CD4-positive, alpha-beta memory T cell (primary cell): ENCODE measurements around the gene TMEM219. TPM values are rescaled to one million over a fixed set of nuclear protein-coding genes. Genes with fewer than 3 reads are reported as not detected.

Experiments used
- CTCF ChIA-PET: fragments of 350-600 bp; sonication (Branson Sonifier 250); formaldehyde crosslinking; loops from one replicate; lab custom pipeline; 2021; ENCODE audit warnings: inconsistent platforms; ENCODE audit not compliant: partially characterized antibody; lab: Charles Lee
- POLR2A ChIA-PET: fragments of 350-600 bp; sonication (Branson Sonifier 250); formaldehyde crosslinking; loops from one replicate; lab custom pipeline; 2021; ENCODE audit not compliant: partially characterized antibody; lab: Charles Lee
- DNase-seq, 5 donors: peaks; one replicate each; pipeline versions ENCODE4 v3.0.0 to v3.0.0-alpha.2; 2020 to 2022; ENCODE audit warnings: mixed read lengths in 1 of 5
- H3K27ac ChIP-seq: one replicate; pipeline ENCODE4 v1.7.0; 2013; ENCODE audit warnings: low read depth, low read length
- H3K27me3 ChIP-seq: 2 replicates; pipeline ENCODE4 v1.7.0; 2013; ENCODE audit warnings: mild to moderate bottlenecking, low read length, moderate library complexity; ENCODE audit not compliant: insufficient read depth
- H3K36me3 ChIP-seq: 2 replicates; pipeline ENCODE4 v1.7.0; 2013; ENCODE audit warnings: mild to moderate bottlenecking, low read length, moderate library complexity; ENCODE audit not compliant: insufficient read depth
- H3K4me1 ChIP-seq: 2 replicates; pipeline ENCODE4 v1.7.0; 2013; ENCODE audit warnings: mild to moderate bottlenecking, low read length, moderate library complexity; ENCODE audit not compliant: insufficient read depth
- H3K4me3 ChIP-seq, 2 donors: one replicate each; pipeline ENCODE4 v1.7.0; 2013; ENCODE audit warnings: low read length in 2 of 2, mild to moderate bottlenecking in 1 of 2
- H3K9me3 ChIP-seq, 2 donors: one replicate each; pipeline ENCODE4 v1.7.0; 2013; ENCODE audit warnings: low read length in 2 of 2, control low read depth in 1 of 2; ENCODE audit not compliant: control insufficient read depth in 1 of 2
- H3K27ac Mint-ChIP-seq, 7 donors: one replicate each; pipeline ENCODE4 v1.8.0; 2020 to 2021; ENCODE audit warnings: mixed read lengths in 7 of 7, mild to moderate bottlenecking in 6 of 7, inconsistent platforms in 3 of 7, moderate library complexity in 3 of 7
- H3K27me3 Mint-ChIP-seq, 2 donors: one replicate each; pipeline ENCODE4 v1.8.0; 2020 to 2021; ENCODE audit warnings: mixed read lengths in 2 of 2
- H3K36me3 Mint-ChIP-seq, 2 donors: one replicate each; pipeline ENCODE4 v1.8.0; 2020 to 2021; ENCODE audit warnings: mixed read lengths in 2 of 2, inconsistent platforms in 1 of 2, mild to moderate bottlenecking in 1 of 2
- H3K4me1 Mint-ChIP-seq, 4 donors: one replicate each; pipeline ENCODE4 v1.8.0; 2020 to 2021; ENCODE audit warnings: mixed read lengths in 4 of 4, mild to moderate bottlenecking in 1 of 4
- H3K4me3 Mint-ChIP-seq, 8 donors: one replicate each; pipeline ENCODE4 v1.8.0; 2020 to 2021; ENCODE audit warnings: mixed read lengths in 8 of 8, mild to moderate bottlenecking in 7 of 8, moderate library complexity in 6 of 8, inconsistent platforms in 3 of 8
- H3K9me3 Mint-ChIP-seq, 8 donors: one replicate each; pipeline ENCODE4 v1.8.0; 2020 to 2021; ENCODE audit warnings: mixed read lengths in 8 of 8, mild to moderate bottlenecking in 5 of 8, inconsistent platforms in 3 of 8, moderate library complexity in 1 of 8
- intact Hi-C: fragments of 100-400 bp; cut with micrococcal nuclease; formaldehyde crosslinking; loops from one replicate; pipeline ENCODE4 v1.15.1; 2023
- polyA plus RNA-seq, 2 donors: library from polyadenylated mRNA; unstranded; fragments of 300-500 nt; fragmentation: Illumina TruSeq; gene quantifications; one replicate each; pipeline ENCODE4 v1.2.3, GENCODE V29; 2021
- total RNA-seq, 2 experiments: library from RNA; stranded (reverse); gene quantifications; one replicate each; pipeline ENCODE4 v1.2.3, GENCODE V29; 2021

The TMEM219 gene
- total and polyA plus RNA-seq, 4 experiments from 2014 or later: 80.8 to 250 (median 156) TPM

GRCh38 chr16:29978564-29979270 is 16.8 kb downstream of the TMEM219 start:
- POLR2A ChIA-PET: interaction anchor here (1.3 kb wide), 1 partner anchor 17 kb away, joined by 4 read pairs; the partner anchor contains the start of gene TMEM219
- Mint-ChIP-seq H3K27me3 (no peaks in the 10 kb centered on the region), H3K27ac (peak overlapping the region in 2 of 7 donors; percentile 0 to 57), H3K4me3 (no peak overlapping the region), H3K4me1 (peaks cover 17 to 40% (median 26%) of the 10 kb centered on the region in 4 donors), H3K9me3 (no peaks in the 10 kb centered on the region), H3K36me3 (peaks cover 24 to 61% of the 10 kb centered on the region in 2 donors)
- H3K4me3 ChIP-seq: no peak overlapping the region
- peaks cover 67% of the 10 kb centered on the region for H3K36me3 ChIP-seq
- H3K4me1 ChIP-seq: peaks cover 33% of the 10 kb centered on the region
- DNase-seq: no peak
- no peaks in the 10 kb centered on the region for H3K27me3 ChIP-seq
- H3K27ac ChIP-seq: no peak overlapping the region
- H3K9me3 ChIP-seq: no peaks in the 10 kb centered on the region
- CTCF ChIA-PET: interaction anchor here (1.0 kb wide), 1 partner anchor 10 kb away, joined by 3 read pairs; no protein-coding TSS in a partner anchor
- intact Hi-C loops: no loop called here

DNA sequence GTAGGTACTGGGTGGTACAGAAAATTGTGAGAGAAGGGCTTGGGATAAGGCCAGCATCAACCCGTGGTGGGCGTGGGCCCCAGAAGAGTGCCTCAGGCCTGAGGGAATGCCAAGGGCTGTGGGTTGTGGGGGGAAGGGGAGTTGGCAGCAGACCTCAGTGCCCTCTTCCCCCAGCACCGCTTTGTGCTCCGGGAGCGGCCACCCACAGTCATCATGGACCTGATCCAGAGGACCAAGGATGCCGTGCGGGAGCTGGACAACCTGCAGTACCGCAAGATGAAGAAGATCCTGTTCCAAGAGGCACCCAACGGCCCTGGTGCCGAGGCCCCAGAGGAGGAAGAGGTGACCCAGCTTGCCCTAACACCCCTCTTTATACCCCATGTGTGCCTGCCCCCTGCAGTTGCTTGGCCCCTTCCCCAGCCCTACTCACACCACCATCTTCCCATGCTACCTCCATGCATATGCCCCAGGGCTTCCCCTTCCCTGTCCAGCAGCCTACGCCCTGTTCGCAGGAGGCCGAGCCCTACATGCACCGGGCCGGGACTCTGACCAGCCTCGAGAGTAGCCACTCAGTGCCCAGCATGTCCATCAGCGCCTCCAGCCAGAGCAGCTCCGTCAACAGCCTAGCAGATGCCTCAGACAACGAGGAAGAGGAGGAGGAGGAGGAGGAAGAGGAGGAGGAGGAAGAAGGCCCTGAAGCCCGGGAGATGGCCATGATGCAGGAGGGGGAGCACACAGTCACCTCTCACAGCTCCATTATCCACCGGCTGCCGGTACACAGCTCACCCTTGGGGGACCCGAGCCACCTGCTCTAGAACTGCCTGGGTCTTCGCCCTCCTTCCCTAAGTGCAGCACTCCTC is 20.9 kb downstream of the TMEM219 start:
- Histone ChIP-seq H3K4me3 (no peak overlapping the region), H3K36me3 (peaks cover 91% of the 10 kb centered on the region), H3K9me3 (no peaks in the 10 kb centered on the region), H3K4me1 (no peaks in the 10 kb centered on the region), H3K27ac (no peak overlapping the region), H3K27me3 (no peaks in the 10 kb centered on the region)
- DNase-seq: no peak
- intact Hi-C loops: no loop called here
- Mint-ChIP-seq H3K27ac (peak overlapping the region in 3 of 7 donors; percentile 12 to 25 (median 22)), H3K4me1 (peaks cover 0 to 1% (median 0%) of the 10 kb centered on the region in 4 donors), H3K36me3 (peaks cover 46 to 82% of the 10 kb centered on the region in 2 donors), H3K4me3 (no peak overlapping the region), H3K27me3 (no peaks in the 10 kb centered on the region), H3K9me3 (no peaks in the 10 kb centered on the region)
- CTCF ChIA-PET: interaction anchor here (1.7 kb wide), 1 partner anchor 10 kb away, joined by 4 read pairs; no protein-coding TSS in a partner anchor
- POLR2A ChIA-PET: no interaction called here

DNA sequence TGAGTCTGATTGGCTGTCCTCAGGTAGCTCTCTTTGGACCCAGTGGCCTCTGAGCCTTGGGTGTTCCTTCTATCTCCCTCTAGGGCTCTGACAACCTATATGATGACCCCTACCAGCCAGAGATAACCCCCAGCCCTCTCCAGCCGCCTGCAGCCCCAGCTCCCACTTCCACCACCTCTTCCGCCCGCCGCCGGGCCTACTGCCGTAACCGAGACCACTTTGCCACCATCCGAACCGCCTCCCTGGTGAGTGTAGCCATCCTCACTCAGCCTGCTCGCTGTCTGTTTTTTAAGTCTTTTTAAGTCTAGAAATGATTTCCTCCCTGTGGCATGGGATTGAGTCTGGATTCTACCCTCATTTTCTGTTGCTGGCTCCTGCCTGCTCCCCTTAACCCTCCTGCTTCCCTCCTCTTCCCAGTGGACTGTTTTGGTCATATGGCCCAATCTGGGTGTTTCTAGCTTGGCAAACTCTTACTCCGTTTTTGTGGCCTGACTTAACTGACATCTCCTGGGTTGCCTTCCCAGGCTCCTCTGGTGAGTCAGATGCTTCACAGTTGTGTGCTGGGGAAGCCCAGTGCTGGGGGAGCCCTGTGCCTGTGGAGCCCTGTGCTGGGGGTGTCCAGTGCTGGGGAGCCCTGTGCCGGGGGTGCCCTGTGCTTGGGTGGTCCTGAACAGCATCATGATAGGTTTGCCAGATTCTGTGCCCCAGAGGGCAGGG is 21.7 kb downstream of the TMEM219 start:
- CTCF ChIA-PET: interaction anchor here (1.7 kb wide), 1 partner anchor 11 kb away, joined by 4 read pairs; no protein-coding TSS in a partner anchor
- Histone ChIP-seq H3K36me3 (peaks cover 89% of the 10 kb centered on the region), H3K9me3 (no peaks in the 10 kb centered on the region), H3K27ac (no peak overlapping the region), H3K4me1 (no peaks in the 10 kb centered on the region), H3K4me3 (no peak overlapping the region), H3K27me3 (no peaks in the 10 kb centered on the region)
- Mint-ChIP-seq H3K9me3 (no peaks in the 10 kb centered on the region), H3K27me3 (no peaks in the 10 kb centered on the region), H3K36me3 (peaks cover 53 to 83% of the 10 kb centered on the region in 2 donors), H3K4me1 (no peaks in the 10 kb centered on the region), H3K4me3 (no peak overlapping the region), H3K27ac (peak overlapping the region in 2 of 7 donors; percentile 23 to 70)
- intact Hi-C loops: no loop called here
- no peak for DNase-seq
- POLR2A ChIA-PET: no interaction called here

- ChIA-PET POLR2A (no interaction called here), CTCF (interaction anchor here (1.7 kb wide), 1 partner anchor 11 kb away, joined by 4 read pairs; no protein-coding TSS in a partner anchor)
- Histone ChIP-seq H3K4me1 (no peaks in the 10 kb centered on the region), H3K9me3 (no peaks in the 10 kb centered on the region), H3K4me3 (no peak overlapping the region), H3K36me3 (peaks cover 82% of the 10 kb centered on the region), H3K27ac (no peak overlapping the region), H3K27me3 (no peaks in the 10 kb centered on the region)
- Mint-ChIP-seq H3K27me3 (no peaks in the 10 kb centered on the region), H3K4me3 (no peak overlapping the region), H3K4me1 (peaks cover 0 to 2% (median 0%) of the 10 kb centered on the region in 4 donors), H3K9me3 (no peaks in the 10 kb centered on the region), H3K27ac (no peak overlapping the region), H3K36me3 (peaks cover 54 to 81% of the 10 kb centered on the region in 2 donors)
- intact Hi-C loops: no loop called here
- no peak for DNase-seq
Measured at GRCh38 chr16:29984137-29984763, 22.4 kb downstream of the TMEM219 start.

- peaks cover 55 to 81% of the 10 kb centered on the region in 2 donors for H3K36me3 Mint-ChIP-seq
Measured at GRCh38 chr16:29984764-29985147, 22.9 kb downstream of the TMEM219 start.

GRCh38 chr16:29985271-29985811 is 23.5 kb downstream of the TMEM219 start:
- H3K9me3 Mint-ChIP-seq: no peaks in the 10 kb centered on the region
- POLR2A ChIA-PET: no interaction called here
- H3K36me3 Mint-ChIP-seq: peaks cover 56 to 80% of the 10 kb centered on the region in 2 donors

More at GRCh38 chr16:29984764-29985147, 22.9 kb downstream of the TMEM219 start:
- H3K9me3 ChIP-seq: no peaks in the 10 kb centered on the region
- no peaks in the 10 kb centered on the region for H3K4me1 ChIP-seq
- peaks cover 81% of the 10 kb centered on the region for H3K36me3 ChIP-seq
- CTCF ChIA-PET: interaction anchor here (1.7 kb wide), 1 partner anchor 12 kb away, joined by 4 read pairs; no protein-coding TSS in a partner anchor
- no peaks in the 10 kb centered on the region for H3K27me3 ChIP-seq
- no peak overlapping the region for H3K4me3 ChIP-seq
- intact Hi-C loops: no loop called here
- no peaks in the 10 kb centered on the region for H3K27me3 Mint-ChIP-seq
- no peak overlapping the region for H3K27ac Mint-ChIP-seq
- DNase-seq: no peak
- POLR2A ChIA-PET: no interaction called here
- H3K27ac ChIP-seq: no peak overlapping the region
- H3K4me1 Mint-ChIP-seq: peaks cover 0 to 2% (median 0%) of the 10 kb centered on the region in 4 donors
- H3K9me3 Mint-ChIP-seq: no peaks in the 10 kb centered on the region
- no peak overlapping the region for H3K4me3 Mint-ChIP-seq

More at GRCh38 chr16:29985271-29985811, 23.5 kb downstream of the TMEM219 start:
- H3K4me1 Mint-ChIP-seq: peaks cover 0 to 2% (median 0%) of the 10 kb centered on the region in 4 donors
- H3K9me3 ChIP-seq: no peaks in the 10 kb centered on the region
- H3K4me3 Mint-ChIP-seq: no peak overlapping the region
- CTCF ChIA-PET: interaction anchor here (1.1 kb wide), 1 partner anchor 8 kb away, joined by 3 read pairs; no protein-coding TSS in a partner anchor
- no peaks in the 10 kb centered on the region for H3K27me3 Mint-ChIP-seq
- H3K27me3 ChIP-seq: no peaks in the 10 kb centered on the region
- no peak overlapping the region for H3K27ac ChIP-seq
- peaks cover 76% of the 10 kb centered on the region for H3K36me3 ChIP-seq
- no peak overlapping the region for H3K4me3 ChIP-seq
- no peak overlapping the region for H3K27ac Mint-ChIP-seq
- intact Hi-C loops: no loop called here
- no peak for DNase-seq
- H3K4me1 ChIP-seq: no peaks in the 10 kb centered on the region
